ENCODE measurements around the gene RNF214. TPM values are rescaled to one million over a fixed set of nuclear protein-coding genes. Genes with fewer than 3 reads are reported as not detected.

Gene RNF214
- total RNA-seq, 1 donor from 2014 or later = 5.8 TPM

GRCh38 chr11:117212697-117213355 lies 19.6 kb upstream of the RNF214 start:
- no peaks in the 10 kb centered on the region for H3K27me3 ChIP-seq (ENCODE audit: control insufficient read depth, insufficient read depth, low read length)
- H3K4me3 ChIP-seq (ENCODE audit: low read depth, low read length) = no peak overlapping the region
- DNase-seq (ENCODE audit: low read depth) (no peak), FAIRE-seq (no peak)
- peaks cover 11% of the 10 kb centered on the region for H3K36me3 ChIP-seq (ENCODE audit: control insufficient read depth, insufficient read depth, low read length)
- TF ChIP-seq CTCF (IDR thresholded peaks at IDR 0.05; ENCODE audit: insufficient read depth, low read length, severe bottlenecking) = no peak

- no peak for TF ChIP-seq CTCF (IDR thresholded peaks at IDR 0.05; ENCODE audit: insufficient read depth, low read length, severe bottlenecking)
- H3K36me3 ChIP-seq (ENCODE audit: control insufficient read depth, insufficient read depth, low read length) = peaks cover 28% of the 10 kb centered on the region
- peak; percentile 52 for FAIRE-seq
- no peaks in the 10 kb centered on the region for H3K27me3 ChIP-seq (ENCODE audit: control insufficient read depth, insufficient read depth, low read length)
- DNase-seq (ENCODE audit: low read depth) = no peak
- H3K4me3 ChIP-seq (ENCODE audit: low read depth, low read length) = no peak overlapping the region
Measured at GRCh38 chr11:117214404-117215110, 17.9 kb upstream of the RNF214 start.

GRCh38 chr11:117217141-117218084 lies 15.1 kb upstream of the RNF214 start:
- DNase-seq (ENCODE audit: low read depth) (no peak), FAIRE-seq (no peak)
- TF ChIP-seq CTCF (IDR thresholded peaks at IDR 0.05; ENCODE audit: insufficient read depth, low read length, severe bottlenecking) = no peak
- Histone ChIP-seq H3K27me3 (ENCODE audit: control insufficient read depth, insufficient read depth, low read length) (no peaks in the 10 kb centered on the region), H3K4me3 (ENCODE audit: low read depth, low read length) (no peak overlapping the region), H3K36me3 (ENCODE audit: control insufficient read depth, insufficient read depth, low read length) (peaks cover 33% of the 10 kb centered on the region)

GRCh38 chr11:117218133-117218915 lies 14.1 kb upstream of the RNF214 start:
- FAIRE-seq (peak; percentile 55), DNase-seq (ENCODE audit: low read depth) (no peak)
- Histone ChIP-seq H3K36me3 (ENCODE audit: control insufficient read depth, insufficient read depth, low read length) (peaks cover 38% of the 10 kb centered on the region), H3K4me3 (ENCODE audit: low read depth, low read length) (no peak overlapping the region), H3K27me3 (ENCODE audit: control insufficient read depth, insufficient read depth, low read length) (no peaks in the 10 kb centered on the region)
- no peak for TF ChIP-seq CTCF (IDR thresholded peaks at IDR 0.05; ENCODE audit: insufficient read depth, low read length, severe bottlenecking)

GRCh38 chr11:117219001-117219400 lies 13.5 kb upstream of the RNF214 start:
- peaks cover 41% of the 10 kb centered on the region for H3K36me3 ChIP-seq (ENCODE audit: control insufficient read depth, insufficient read depth, low read length)
- no peak overlapping the region for H3K4me3 ChIP-seq (ENCODE audit: low read depth, low read length)
- DNase-seq (ENCODE audit: low read depth) (no peak), FAIRE-seq (no peak)
- H3K27me3 ChIP-seq (ENCODE audit: control insufficient read depth, insufficient read depth, low read length) = no peaks in the 10 kb centered on the region
- TF ChIP-seq CTCF (IDR thresholded peaks at IDR 0.05; ENCODE audit: insufficient read depth, low read length, severe bottlenecking) = no peak
